Measurements from ENCODE around the gene VSX2. TPM values are rescaled to one million over a fixed set of nuclear protein-coding genes. Genes with fewer than 3 reads are reported as not detected.

The VSX2 gene
- total and polyA plus RNA-seq, 9 donors = not detected

GRCh38 chr14:74221741-74222140 lies 17.5 kb upstream of the VSX2 start:
- Histone ChIP-seq H3K4me1 (ENCODE audit: control insufficient read depth, insufficient read depth, low read length) (peaks cover 3% of the 10 kb centered on the region), H3K27me3 (ENCODE audit: control insufficient read depth, insufficient read depth, low read length) (peaks cover 32% of the 10 kb centered on the region), H3K4me3 (ENCODE audit: low read length) (no peak overlapping the region), H3K27ac (ENCODE audit: low read length) (no peak overlapping the region), H3K9me3 (replicated peaks; ENCODE audit: control insufficient read depth, low read depth, low read length) (no peaks in the 10 kb centered on the region), H3K36me3 (ENCODE audit: control insufficient read depth, insufficient read depth, low read length) (no peaks in the 10 kb centered on the region)
- WGBS (ENCODE audit: insufficient coverage) = 72% methylated on average over 6 of the region's 7 CpGs
- no peak for DNase-seq

GRCh38 chr14:74223016-74223415 lies 16.2 kb upstream of the VSX2 start:
- Histone ChIP-seq H3K27ac (ENCODE audit: low read length) (no peak overlapping the region), H3K9me3 (replicated peaks; ENCODE audit: control insufficient read depth, low read depth, low read length) (no peaks in the 10 kb centered on the region), H3K4me1 (ENCODE audit: control insufficient read depth, insufficient read depth, low read length) (no peaks in the 10 kb centered on the region), H3K4me3 (ENCODE audit: low read length) (no peak overlapping the region), H3K27me3 (ENCODE audit: control insufficient read depth, insufficient read depth, low read length) (peaks cover 26% of the 10 kb centered on the region), H3K36me3 (ENCODE audit: control insufficient read depth, insufficient read depth, low read length) (no peaks in the 10 kb centered on the region)
- no peak for DNase-seq
- WGBS (ENCODE audit: insufficient coverage) = 71% methylated on average over 6 of the region's 6 CpGs

- H3K4me3 ChIP-seq (ENCODE audit: low read length) = no peak overlapping the region
- no peaks in the 10 kb centered on the region for H3K4me1 ChIP-seq (ENCODE audit: control insufficient read depth, insufficient read depth, low read length)
- H3K27me3 ChIP-seq (ENCODE audit: control insufficient read depth, insufficient read depth, low read length) = peaks cover 40% of the 10 kb centered on the region
- no peaks in the 10 kb centered on the region for H3K36me3 ChIP-seq (ENCODE audit: control insufficient read depth, insufficient read depth, low read length)
- no peak overlapping the region for H3K27ac ChIP-seq (ENCODE audit: low read length)
- peaks cover 4% of the 10 kb centered on the region for H3K9me3 ChIP-seq (replicated peaks; ENCODE audit: control insufficient read depth, low read depth, low read length)
- no peak for DNase-seq
- WGBS (ENCODE audit: insufficient coverage) = 73% methylated on average over 5 of the region's 8 CpGs
Measured at GRCh38 chr14:74231784-74232183, 7.5 kb upstream of the VSX2 start.

GRCh38 chr14:74235017-74235416 lies 4.2 kb upstream of the VSX2 start:
- no peak overlapping the region for H3K27ac ChIP-seq (ENCODE audit: low read length)
- H3K27me3 ChIP-seq (ENCODE audit: control insufficient read depth, insufficient read depth, low read length) = peaks cover 58% of the 10 kb centered on the region
- H3K4me1 ChIP-seq (ENCODE audit: control insufficient read depth, insufficient read depth, low read length) = peaks cover 2% of the 10 kb centered on the region
- no peak overlapping the region for H3K4me3 ChIP-seq (ENCODE audit: low read length)
- peaks cover 4% of the 10 kb centered on the region for H3K9me3 ChIP-seq (replicated peaks; ENCODE audit: control insufficient read depth, low read depth, low read length)
- no CpG with 5 or more reads among the region's 4 CpGs for WGBS (ENCODE audit: insufficient coverage)
- H3K36me3 ChIP-seq (ENCODE audit: control insufficient read depth, insufficient read depth, low read length) = no peaks in the 10 kb centered on the region
- no peak for DNase-seq

GRCh38 chr14:74237441-74237840 lies 1.8 kb upstream of the VSX2 start:
- no peak overlapping the region for H3K4me3 ChIP-seq (ENCODE audit: low read length)
- H3K27me3 ChIP-seq (ENCODE audit: control insufficient read depth, insufficient read depth, low read length) = peaks cover 78% of the 10 kb centered on the region
- H3K36me3 ChIP-seq (ENCODE audit: control insufficient read depth, insufficient read depth, low read length) = no peaks in the 10 kb centered on the region
- no peak for DNase-seq
- peaks cover 16% of the 10 kb centered on the region for H3K4me1 ChIP-seq (ENCODE audit: control insufficient read depth, insufficient read depth, low read length)
- no peaks in the 10 kb centered on the region for H3K9me3 ChIP-seq (replicated peaks; ENCODE audit: control insufficient read depth, low read depth, low read length)
- H3K27ac ChIP-seq (ENCODE audit: low read length) = no peak overlapping the region
- no CpG with 5 or more reads among the region's 4 CpGs for whole genome bisulfite sequencing (ENCODE audit: insufficient coverage)

GRCh38 chr14:74239848-74240793 lies 872 bp downstream of the VSX2 start:
- WGBS (ENCODE audit: insufficient coverage) = under 1% methylated on average over 93 of the region's 94 CpGs
- DNase-seq = peak; percentile 25
- H3K36me3 ChIP-seq (ENCODE audit: control insufficient read depth, insufficient read depth, low read length) = no peaks in the 10 kb centered on the region
- peaks cover 16% of the 10 kb centered on the region for H3K4me1 ChIP-seq (ENCODE audit: control insufficient read depth, insufficient read depth, low read length)
- H3K27ac ChIP-seq (ENCODE audit: low read length) = no peak overlapping the region
- H3K4me3 ChIP-seq (ENCODE audit: low read length) = peak overlapping the region; percentile 10
- H3K9me3 ChIP-seq (replicated peaks; ENCODE audit: control insufficient read depth, low read depth, low read length) = no peaks in the 10 kb centered on the region
- H3K27me3 ChIP-seq (ENCODE audit: control insufficient read depth, insufficient read depth, low read length) = peaks cover 93% of the 10 kb centered on the region

GRCh38 chr14:74240794-74241651 lies 1.8 kb downstream of the VSX2 start:
- Histone ChIP-seq H3K27me3 (ENCODE audit: control insufficient read depth, insufficient read depth, low read length) (peaks cover 98% of the 10 kb centered on the region), H3K4me3 (ENCODE audit: low read length) (peak overlapping the region; percentile 10), H3K9me3 (replicated peaks; ENCODE audit: control insufficient read depth, low read depth, low read length) (no peaks in the 10 kb centered on the region), H3K4me1 (ENCODE audit: control insufficient read depth, insufficient read depth, low read length) (peaks cover 16% of the 10 kb centered on the region), H3K27ac (ENCODE audit: low read length) (no peak overlapping the region), H3K36me3 (ENCODE audit: control insufficient read depth, insufficient read depth, low read length) (no peaks in the 10 kb centered on the region)
- peak; percentile 24 for DNase-seq
- WGBS (ENCODE audit: insufficient coverage) = 1% methylated on average over 79 of the region's 80 CpGs

- Histone ChIP-seq H3K4me3 (ENCODE audit: low read length) (no peak overlapping the region), H3K9me3 (replicated peaks; ENCODE audit: control insufficient read depth, low read depth, low read length) (no peaks in the 10 kb centered on the region), H3K27me3 (ENCODE audit: control insufficient read depth, insufficient read depth, low read length) (peaks cover 99% of the 10 kb centered on the region), H3K4me1 (ENCODE audit: control insufficient read depth, insufficient read depth, low read length) (peaks cover 16% of the 10 kb centered on the region), H3K36me3 (ENCODE audit: control insufficient read depth, insufficient read depth, low read length) (no peaks in the 10 kb centered on the region), H3K27ac (ENCODE audit: low read length) (no peak overlapping the region)
- WGBS (ENCODE audit: insufficient coverage) = 5% methylated on average over 10 of the region's 14 CpGs
- DNase-seq = no peak
Measured at GRCh38 chr14:74241652-74242017, 2.4 kb downstream of the VSX2 start.

- WGBS (ENCODE audit: insufficient coverage) = 4% methylated on average over 17 of the region's 28 CpGs
- Histone ChIP-seq H3K4me1 (ENCODE audit: control insufficient read depth, insufficient read depth, low read length) (peaks cover 16% of the 10 kb centered on the region), H3K4me3 (ENCODE audit: low read length) (no peak overlapping the region), H3K27me3 (ENCODE audit: control insufficient read depth, insufficient read depth, low read length) (peaks cover 99% of the 10 kb centered on the region), H3K27ac (ENCODE audit: low read length) (no peak overlapping the region), H3K9me3 (replicated peaks; ENCODE audit: control insufficient read depth, low read depth, low read length) (no peaks in the 10 kb centered on the region), H3K36me3 (ENCODE audit: control insufficient read depth, insufficient read depth, low read length) (no peaks in the 10 kb centered on the region)
- no peak for DNase-seq
Measured at GRCh38 chr14:74242021-74242779, 3.0 kb downstream of the VSX2 start.

GRCh38 chr14:74242780-74243042 lies 3.5 kb downstream of the VSX2 start:
- Histone ChIP-seq H3K4me3 (ENCODE audit: low read length) (no peak overlapping the region), H3K4me1 (ENCODE audit: control insufficient read depth, insufficient read depth, low read length) (peaks cover 16% of the 10 kb centered on the region), H3K27ac (ENCODE audit: low read length) (no peak overlapping the region), H3K27me3 (ENCODE audit: control insufficient read depth, insufficient read depth, low read length) (peaks cover 99% of the 10 kb centered on the region), H3K9me3 (replicated peaks; ENCODE audit: control insufficient read depth, low read depth, low read length) (no peaks in the 10 kb centered on the region), H3K36me3 (ENCODE audit: control insufficient read depth, insufficient read depth, low read length) (no peaks in the 10 kb centered on the region)
- no CpG with 5 or more reads among the region's 4 CpGs for WGBS (ENCODE audit: insufficient coverage)
- DNase-seq = no peak
